ENCODE results near the gene CFAP299.

DNA sequence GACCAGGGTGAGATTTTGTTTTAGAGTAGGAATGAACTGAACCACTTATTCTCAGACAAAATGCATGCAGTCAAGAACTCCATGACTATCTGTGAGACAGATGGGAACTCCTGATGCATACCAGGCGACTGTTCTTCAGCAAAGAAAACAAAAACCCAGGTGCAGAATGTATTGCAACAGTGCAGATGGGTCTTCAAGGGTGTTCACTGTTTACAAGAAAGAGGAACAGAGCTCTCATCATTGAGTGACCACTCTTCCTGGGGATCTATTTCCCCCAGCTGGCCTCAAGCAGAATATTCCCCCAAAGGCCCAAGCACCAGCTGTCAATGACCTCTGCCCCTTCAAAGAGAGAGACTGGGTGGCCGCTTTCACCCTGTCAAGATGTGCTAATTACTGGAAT lies 655.3 kb downstream of the CFAP299 start:
- TF ChIP-seq, protein P1, sequence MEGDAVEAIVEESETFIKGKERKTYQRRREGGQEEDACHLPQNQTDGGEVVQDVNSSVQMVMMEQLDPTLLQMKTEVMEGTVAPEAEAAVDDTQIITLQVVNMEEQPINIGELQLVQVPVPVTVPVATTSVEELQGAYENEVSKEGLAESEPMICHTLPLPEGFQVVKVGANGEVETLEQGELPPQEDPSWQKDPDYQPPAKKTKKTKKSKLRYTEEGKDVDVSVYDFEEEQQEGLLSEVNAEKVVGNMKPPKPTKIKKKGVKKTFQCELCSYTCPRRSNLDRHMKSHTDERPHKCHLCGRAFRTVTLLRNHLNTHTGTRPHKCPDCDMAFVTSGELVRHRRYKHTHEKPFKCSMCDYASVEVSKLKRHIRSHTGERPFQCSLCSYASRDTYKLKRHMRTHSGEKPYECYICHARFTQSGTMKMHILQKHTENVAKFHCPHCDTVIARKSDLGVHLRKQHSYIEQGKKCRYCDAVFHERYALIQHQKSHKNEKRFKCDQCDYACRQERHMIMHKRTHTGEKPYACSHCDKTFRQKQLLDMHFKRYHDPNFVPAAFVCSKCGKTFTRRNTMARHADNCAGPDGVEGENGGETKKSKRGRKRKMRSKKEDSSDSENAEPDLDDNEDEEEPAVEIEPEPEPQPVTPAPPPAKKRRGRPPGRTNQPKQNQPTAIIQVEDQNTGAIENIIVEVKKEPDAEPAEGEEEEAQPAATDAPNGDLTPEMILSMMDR (conservative IDR thresholded peaks at IDR 0.05; ENCODE audit: low read depth, low read length) = no peak
- TF ChIP-seq EZH2 (IDR thresholded peaks at IDR 0.05; ENCODE audit: borderline replicate concordance, low read depth, low read length, poor library complexity, severe bottlenecking) = no peak
